AG20443 (cell line): ENCODE measurements around the gene LUZP4.
"Not testable (repeated sequence)": the region's sequence is repeated elsewhere in the genome, so short reads cannot be mapped to it uniquely, and the experiment has no call there.

Experiments used
- DNase-seq: peaks from one replicate; pipeline ENCODE4 v3.0.0; 2012; ENCODE audit warnings: low spot score, mixed read lengths

The LUZP4 gene

DNA sequence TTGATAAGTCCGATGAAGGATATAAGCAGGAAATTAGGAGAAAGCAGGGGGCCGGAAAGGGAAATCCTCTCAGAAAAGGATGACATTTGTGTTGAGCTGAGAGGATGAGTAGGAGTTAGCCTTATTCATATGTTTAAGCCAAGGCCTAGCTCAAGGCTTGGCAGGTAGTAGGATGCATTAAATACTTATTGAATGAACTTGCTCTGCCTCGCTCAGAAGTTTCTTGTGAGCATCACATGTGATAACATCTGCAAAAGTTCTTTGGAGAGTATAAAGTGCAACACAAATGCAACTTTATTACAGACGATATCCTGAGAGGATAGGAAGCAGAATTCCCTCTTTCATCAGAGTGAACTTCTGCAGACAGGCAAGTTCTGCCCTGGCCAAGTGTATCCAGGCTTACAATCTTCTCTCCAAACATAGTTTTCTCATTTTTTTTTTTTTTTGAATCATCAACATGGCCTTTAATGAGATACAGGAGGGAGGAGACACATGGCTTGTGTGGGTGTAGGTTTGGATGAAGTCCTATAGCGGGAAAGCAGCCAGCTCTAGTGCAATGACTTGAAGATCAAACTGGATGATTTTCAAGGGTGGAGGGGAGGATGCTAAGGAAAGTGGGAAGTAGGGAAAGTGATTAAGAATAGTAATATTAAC lies 48.1 kb downstream of the LUZP4 start:
- peak; percentile 37 for DNase-seq

DNA sequence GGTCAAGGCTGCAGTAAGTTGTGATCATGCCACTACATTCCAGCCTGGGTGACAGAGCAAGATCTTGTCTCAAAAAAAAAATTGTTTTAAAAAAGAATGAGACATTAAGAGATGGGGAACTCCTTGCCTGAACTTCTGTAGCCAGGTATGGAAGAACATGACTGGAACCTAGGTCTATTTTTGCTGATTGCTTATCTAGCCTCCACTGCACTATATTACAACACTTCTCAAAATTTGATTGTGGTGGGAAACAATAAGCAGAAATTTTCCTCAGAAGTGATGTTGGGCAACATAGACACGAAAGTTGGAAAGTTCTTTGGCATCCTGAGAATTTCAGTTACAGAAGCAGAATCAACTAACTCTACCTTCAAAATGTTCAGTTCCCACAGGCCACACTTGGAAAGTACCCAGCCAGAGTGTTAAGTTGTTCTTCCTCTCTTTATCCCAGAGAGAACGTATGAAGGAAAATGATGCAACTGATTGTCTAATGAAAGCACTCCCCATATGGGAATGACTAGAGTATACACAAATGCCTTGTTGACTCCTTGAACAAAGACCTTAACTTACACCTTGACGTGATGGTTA lies 50.0 kb downstream of the LUZP4 start:
- peak; percentile 11 for DNase-seq

- no peak for DNase-seq
Measured at GRCh38 chrX:115341421-115341820, 51.9 kb downstream of the LUZP4 start.

DNA sequence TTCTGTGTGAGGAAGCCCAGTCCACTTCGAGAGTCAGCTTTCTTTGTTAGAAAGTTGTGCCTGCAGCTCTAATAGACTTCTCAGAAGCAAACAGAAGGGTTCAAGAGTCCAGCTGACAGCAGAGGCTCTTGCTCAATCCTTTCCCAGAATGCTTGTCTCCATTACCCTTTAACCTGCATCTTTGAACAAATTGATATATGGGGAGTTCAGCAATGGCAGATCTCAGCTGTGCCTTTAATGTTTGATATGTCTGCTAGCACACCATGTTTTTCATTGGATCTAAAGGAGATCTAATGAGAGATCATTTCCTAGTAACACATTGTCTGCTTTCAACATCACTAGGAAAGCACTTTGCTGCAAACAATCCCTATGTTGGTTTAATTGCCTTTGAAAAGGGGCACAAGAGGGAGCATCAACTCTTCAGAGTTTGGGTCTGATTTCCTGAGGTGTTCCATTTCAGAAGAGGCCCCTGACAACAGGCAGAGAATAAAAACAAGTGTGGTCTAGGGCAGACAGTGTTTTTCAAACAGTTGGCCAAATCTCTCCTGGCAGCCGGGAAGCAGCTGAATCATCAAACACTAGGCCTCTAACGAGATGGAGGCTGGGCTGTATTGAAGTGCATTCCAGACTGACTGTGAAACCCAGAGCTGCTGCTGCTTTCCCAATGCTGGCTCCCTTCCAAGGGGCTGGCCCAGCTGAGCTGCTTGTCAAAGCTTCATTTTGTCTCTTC lies 55.5 kb downstream of the LUZP4 start:
- DNase-seq: peak; percentile 86

DNA sequence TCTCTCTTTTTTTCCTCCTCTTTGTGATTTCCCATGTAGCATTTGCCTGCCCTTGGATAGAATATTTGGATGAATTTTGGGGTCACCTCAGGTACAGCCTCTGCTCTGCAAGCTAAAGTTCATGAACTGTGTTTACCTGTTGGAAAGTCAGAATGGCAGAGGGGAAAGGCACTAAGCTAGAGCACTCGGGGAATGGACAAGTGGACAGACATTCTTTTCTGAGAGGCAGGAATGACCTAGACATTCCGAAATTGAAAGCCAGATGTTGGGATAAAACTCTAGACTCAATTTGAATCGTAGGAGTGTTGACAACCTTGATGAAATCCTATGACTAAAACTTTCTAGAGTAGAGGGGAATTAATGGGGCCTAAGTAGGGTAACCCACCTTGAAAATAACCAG lies 56.1 kb downstream of the LUZP4 start:
- no peak for DNase-seq

- not testable (repeated sequence) for DNase-seq
Measured at GRCh38 chrX:115346738-115347137, 57.2 kb downstream of the LUZP4 start.

DNA sequence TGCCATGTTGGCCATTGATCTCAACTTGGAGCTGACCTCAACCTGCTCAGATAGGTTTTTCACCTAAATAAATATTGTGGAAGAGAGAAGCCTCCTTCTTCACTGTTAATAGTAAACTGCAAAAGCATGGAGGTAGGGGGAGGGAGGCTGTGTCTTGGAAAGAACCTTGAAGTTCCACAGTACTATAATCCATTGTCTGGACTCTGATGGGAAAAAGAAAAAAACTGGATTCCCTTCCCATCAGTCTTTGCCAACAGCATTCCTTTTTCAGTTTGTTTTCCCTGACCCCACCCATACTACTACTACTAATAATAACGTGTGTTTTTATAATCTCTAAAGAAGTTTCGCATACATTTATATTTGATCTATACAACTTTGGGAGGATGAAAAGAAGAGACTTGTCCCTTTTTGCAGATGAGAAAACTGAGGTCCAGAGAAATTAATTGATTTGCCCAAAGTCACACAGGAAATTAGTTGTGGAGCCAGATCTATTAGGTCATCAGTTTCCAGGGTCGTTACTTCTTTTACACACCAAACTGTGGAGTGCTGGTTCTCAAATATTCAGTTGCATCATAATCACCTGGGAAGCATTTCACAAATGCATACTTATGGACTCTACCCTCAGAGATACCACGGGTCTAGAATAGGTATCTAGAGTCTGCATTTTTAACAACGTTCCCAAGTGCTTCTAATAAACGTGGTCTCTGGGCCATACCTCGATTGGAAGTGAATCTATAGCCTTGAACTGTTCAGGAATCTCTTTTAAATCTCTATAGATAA lies 59.1 kb downstream of the LUZP4 start:
- no peak for DNase-seq

- peak; percentile 35 for DNase-seq
Measured at GRCh38 chrX:115350711-115351381, 61.3 kb downstream of the LUZP4 start.

- DNase-seq: no peak
Measured at GRCh38 chrX:115356369-115356768, 66.9 kb downstream of the LUZP4 start.
